Measurements from ENCODE around the gene MICALL2. TPM values are rescaled to one million over a fixed set of nuclear protein-coding genes. Genes with fewer than 3 reads are reported as not detected.

MICALL2 gene
- total and polyA plus RNA-seq, 8 donors, result 8.3 to 93.6 (median 12.8) TPM

DNA sequence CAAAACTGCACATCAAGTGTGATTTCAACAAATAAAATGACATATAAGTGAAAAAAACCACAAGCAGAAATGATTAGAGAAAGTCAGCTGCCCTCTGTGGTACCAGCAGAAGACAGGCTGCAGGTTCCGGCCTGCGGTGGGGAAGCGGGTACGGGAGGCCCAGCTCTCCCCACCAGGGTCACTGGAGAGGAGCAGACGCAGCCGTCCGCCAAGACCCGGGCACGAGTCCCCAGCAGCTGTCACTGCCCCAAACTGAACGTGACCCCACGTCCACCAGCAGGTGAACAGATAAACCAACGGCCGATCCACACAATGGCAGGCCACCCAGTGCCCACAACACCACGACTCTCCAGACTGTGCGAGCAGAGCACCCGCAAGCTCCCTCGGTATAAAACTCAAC, 16.1 kb upstream of the MICALL2 start:
- Histone ChIP-seq H3K4me3 (no peak overlapping the region), H3K9me3 (no peaks in the 10 kb centered on the region), H3K36me3 (peaks cover 0 to 50% (median 31%) of the 10 kb centered on the region in 3 donors), H3K4me1 (no peaks in the 10 kb centered on the region), H3K27me3 (no peaks in the 10 kb centered on the region), H3K27ac (no peak overlapping the region)
- no peak for ATAC-seq
- 91% methylated on average over 17 of the region's 17 CpGs for WGBS, 2 donors
- no peak for FAIRE-seq
- TF ChIP-seq, protein P1, sequence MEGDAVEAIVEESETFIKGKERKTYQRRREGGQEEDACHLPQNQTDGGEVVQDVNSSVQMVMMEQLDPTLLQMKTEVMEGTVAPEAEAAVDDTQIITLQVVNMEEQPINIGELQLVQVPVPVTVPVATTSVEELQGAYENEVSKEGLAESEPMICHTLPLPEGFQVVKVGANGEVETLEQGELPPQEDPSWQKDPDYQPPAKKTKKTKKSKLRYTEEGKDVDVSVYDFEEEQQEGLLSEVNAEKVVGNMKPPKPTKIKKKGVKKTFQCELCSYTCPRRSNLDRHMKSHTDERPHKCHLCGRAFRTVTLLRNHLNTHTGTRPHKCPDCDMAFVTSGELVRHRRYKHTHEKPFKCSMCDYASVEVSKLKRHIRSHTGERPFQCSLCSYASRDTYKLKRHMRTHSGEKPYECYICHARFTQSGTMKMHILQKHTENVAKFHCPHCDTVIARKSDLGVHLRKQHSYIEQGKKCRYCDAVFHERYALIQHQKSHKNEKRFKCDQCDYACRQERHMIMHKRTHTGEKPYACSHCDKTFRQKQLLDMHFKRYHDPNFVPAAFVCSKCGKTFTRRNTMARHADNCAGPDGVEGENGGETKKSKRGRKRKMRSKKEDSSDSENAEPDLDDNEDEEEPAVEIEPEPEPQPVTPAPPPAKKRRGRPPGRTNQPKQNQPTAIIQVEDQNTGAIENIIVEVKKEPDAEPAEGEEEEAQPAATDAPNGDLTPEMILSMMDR (IDR thresholded peaks at IDR 0.05), result no peak
- no peak for DNase-seq
- intact Hi-C loops (cut with DNase I), result no loop called here

DNA sequence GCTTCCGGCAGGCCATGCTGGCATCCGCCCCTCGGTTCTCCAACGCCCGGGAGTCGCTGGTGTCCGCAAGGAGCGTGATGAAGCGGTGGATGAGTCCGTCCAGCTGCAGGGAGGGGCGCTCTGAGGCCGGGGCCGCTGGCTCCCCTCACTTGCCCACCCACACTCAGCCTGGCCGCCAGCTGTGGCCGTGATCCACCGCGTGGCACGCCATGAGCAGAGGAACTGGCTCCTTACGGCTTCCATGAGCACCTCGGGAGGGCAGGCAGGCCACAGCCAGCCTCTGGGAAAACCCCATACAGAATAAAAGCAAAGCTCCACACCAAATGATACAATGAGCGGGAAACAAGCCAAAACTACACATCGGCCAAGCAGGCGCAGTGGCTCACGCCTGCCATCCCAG, 15.5 kb upstream of the MICALL2 start:
- TF ChIP-seq, protein P1 (IDR thresholded peaks at IDR 0.05), result no peak
- no peaks in the 10 kb centered on the region for H3K27me3 ChIP-seq
- no peaks in the 10 kb centered on the region for H3K4me1 ChIP-seq
- DNase-seq, result no peak
- no peak for FAIRE-seq
- H3K4me3 ChIP-seq, result no peak overlapping the region
- ATAC-seq, result peak in 2 of 4 donors; percentile 2 to 4
- 92% methylated on average over 24 of the region's 24 CpGs for WGBS, 2 donors
- H3K9me3 ChIP-seq, result no peaks in the 10 kb centered on the region
- peaks cover 0 to 55% (median 28%) of the 10 kb centered on the region in 3 donors for H3K36me3 ChIP-seq
- intact Hi-C loops (cut with DNase I), result loop anchor here in 1 of 3 donors (5.0 kb wide), 1 partner anchor 37 kb away; no protein-coding TSS in a partner anchor
- H3K27ac ChIP-seq, result no peak overlapping the region

DNA sequence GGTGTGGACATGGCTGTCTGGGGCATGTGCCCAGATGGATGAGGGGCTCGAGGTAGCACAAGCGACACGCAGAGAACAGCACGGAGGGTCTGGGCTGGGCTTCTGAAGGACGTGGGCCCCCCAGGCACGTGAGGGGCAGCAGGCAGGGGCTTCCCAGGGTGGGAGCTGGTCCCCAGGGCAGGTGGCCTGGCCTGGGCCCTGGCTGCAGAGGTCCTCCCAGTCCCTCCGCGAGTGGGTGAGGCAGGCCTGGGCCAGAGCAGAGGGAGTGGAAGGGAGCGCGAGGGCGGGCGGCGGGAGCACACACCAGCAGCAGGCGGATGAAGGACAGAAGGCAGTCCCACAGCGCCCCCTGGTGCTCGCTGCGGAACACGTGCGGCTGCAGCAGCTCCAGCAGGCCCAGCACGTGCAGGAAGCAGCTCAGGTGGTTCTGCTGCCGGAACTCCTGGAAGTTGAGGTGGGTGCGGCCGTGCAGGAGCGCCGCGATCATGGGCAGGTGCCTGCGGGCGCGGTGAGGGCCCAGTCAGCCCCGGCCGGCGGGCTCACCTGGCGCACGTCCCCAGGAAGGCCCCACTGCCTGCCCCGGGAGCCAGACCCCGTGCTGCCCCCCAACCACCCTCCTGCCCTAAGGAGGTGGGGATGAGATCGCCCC, 14.7 kb upstream of the MICALL2 start:
- Histone ChIP-seq H3K27ac (no peak overlapping the region), H3K36me3 (peaks cover 0 to 55% (median 28%) of the 10 kb centered on the region in 3 donors), H3K4me3 (no peak overlapping the region), H3K27me3 (no peaks in the 10 kb centered on the region), H3K4me1 (no peaks in the 10 kb centered on the region), H3K9me3 (no peaks in the 10 kb centered on the region)
- FAIRE-seq (no peak), ATAC-seq (peak; percentile 75 to 88 (median 86)), DNase-seq (peak; percentile 75 to 94 (median 86))
- intact Hi-C loops (cut with DNase I), result loop anchor here in 1 of 3 donors (5.0 kb wide), 1 partner anchor 37 kb away; no protein-coding TSS in a partner anchor
- TF ChIP-seq, protein P1 (IDR thresholded peaks at IDR 0.05), result peak; percentile 82 to 93 (median 85)
- 36 to 45% methylated on average over 23 to 37 of the region's 37 CpGs for WGBS, 2 donors

DNA sequence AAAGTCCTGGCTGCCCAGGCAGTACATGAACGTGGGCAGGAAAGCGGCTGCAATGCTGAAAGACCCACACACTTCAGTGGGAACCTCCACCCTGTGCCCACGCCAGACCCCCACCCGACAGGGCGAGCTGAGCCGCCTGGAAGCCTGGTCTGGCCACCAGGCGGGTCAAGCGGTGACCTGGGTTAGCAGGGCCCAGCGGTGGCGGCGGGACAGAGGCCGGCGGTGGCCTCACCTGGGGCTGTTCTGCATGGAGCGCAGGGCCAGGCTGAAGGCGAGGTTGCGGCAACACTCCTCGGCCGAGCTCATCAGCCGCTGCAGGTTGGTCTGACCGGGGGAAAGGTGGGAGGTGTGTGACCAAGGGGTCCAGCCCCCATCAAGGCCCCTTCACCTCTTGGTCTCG, 11.6 kb upstream of the MICALL2 start:
- no peaks in the 10 kb centered on the region for H3K27me3 ChIP-seq
- H3K4me3 ChIP-seq, result no peak overlapping the region
- no peak overlapping the region for H3K27ac ChIP-seq
- 96% methylated on average over 17 to 21 of the region's 21 CpGs for WGBS, 2 donors
- no peak for ATAC-seq
- no peak for DNase-seq
- H3K4me1 ChIP-seq, result peaks cover 0 to 6% (median 0%) of the 10 kb centered on the region in 3 donors
- TF ChIP-seq, protein P1 (IDR thresholded peaks at IDR 0.05), result no peak
- no peaks in the 10 kb centered on the region for H3K9me3 ChIP-seq
- intact Hi-C loops (cut with DNase I), result loop anchor here in 1 of 3 donors (5.0 kb wide), 1 partner anchor 34 kb away; no protein-coding TSS in a partner anchor
- peaks cover 0 to 26% (median 25%) of the 10 kb centered on the region in 3 donors for H3K36me3 ChIP-seq
- no peak for FAIRE-seq
